Stimulated activated CD4-positive, alpha-beta T cell treated with anti-CD3 and anti-CD28 coated beads, Interleukin-12 subunit alpha, Interleukin-12 subunit beta, amount 100 ng/mL, for 48 hours (primary cell): ENCODE results near the gene DNAJC16.

Experiments used
- DNase-seq, 3 donors: peaks; one replicate each; pipeline ENCODE4 v3.0.0-alpha.2; 2020; ENCODE audit warnings: low read depth in 2 of 3, low spot score in 1 of 3

Gene DNAJC16

GRCh38 chr1:15618655-15619525 is 92.2 kb downstream of the DNAJC16 start:
- no peak for DNase-seq

- DNase-seq, result no peak
Measured at GRCh38 chr1:15620155-15620545, 93.5 kb downstream of the DNAJC16 start.

- no peak for DNase-seq
Measured at GRCh38 chr1:15620902-15621682, 94.4 kb downstream of the DNAJC16 start.

- no peak for DNase-seq
Measured at GRCh38 chr1:15621975-15622374, 95.3 kb downstream of the DNAJC16 start.

- no peak for DNase-seq
Measured at GRCh38 chr1:15622712-15623373, 96.2 kb downstream of the DNAJC16 start.

GRCh38 chr1:15623435-15623834 is 96.8 kb downstream of the DNAJC16 start:
- no peak for DNase-seq

GRCh38 chr1:15624133-15624714 is 97.6 kb downstream of the DNAJC16 start:
- no peak for DNase-seq

- no peak for DNase-seq
Measured at GRCh38 chr1:15625056-15625917, 98.6 kb downstream of the DNAJC16 start.
